ENCODE results near the gene TMEM132C. TPM values are rescaled to one million over a fixed set of nuclear protein-coding genes. Genes with fewer than 3 reads are reported as not detected.

TMEM132C gene
- total RNA-seq, 1 experiment from 2014 or later = not detected

GRCh38 chr12:128609861-128610260 lies 342.9 kb downstream of the TMEM132C start:
- intact Hi-C loops (cut with micrococcal nuclease) = no loop called here
- CTCF ChIA-PET = no interaction called here
- TF ChIP-seq CTCF (IDR thresholded peaks at IDR 0.05; ENCODE audit: unreplicated experiment) = no peak
- Mint-ChIP-seq H3K36me3 (ENCODE audit: insufficient read depth, unreplicated experiment) (no peaks in the 10 kb centered on the region), H3K4me3 (ENCODE audit: unreplicated experiment) (no peak overlapping the region), H3K9me3 (ENCODE audit: unreplicated experiment) (peaks cover 31% of the 10 kb centered on the region), H3K4me1 (ENCODE audit: insufficient read depth, unreplicated experiment) (no peaks in the 10 kb centered on the region), H3K27ac (ENCODE audit: low read depth, unreplicated experiment) (no peak overlapping the region), H3K27me3 (ENCODE audit: insufficient read depth, unreplicated experiment) (no peaks in the 10 kb centered on the region)
- DNase-seq (ENCODE audit: unreplicated experiment) = no peak
- BruUV-seq (replicated peaks) = no TSS peak
- POLR2A ChIA-PET = no interaction called here

GRCh38 chr12:128611736-128612135 lies 344.8 kb downstream of the TMEM132C start:
- no peak for TF ChIP-seq CTCF (IDR thresholded peaks at IDR 0.05; ENCODE audit: unreplicated experiment)
- intact Hi-C loops (cut with micrococcal nuclease) = no loop called here

GRCh38 chr12:128612150-128612850 lies 345.3 kb downstream of the TMEM132C start:
- ChIA-PET CTCF (no interaction called here), POLR2A (no interaction called here)
- DNase-seq (ENCODE audit: unreplicated experiment) = no peak
- Mint-ChIP-seq H3K27me3 (ENCODE audit: insufficient read depth, unreplicated experiment) (no peaks in the 10 kb centered on the region), H3K4me3 (ENCODE audit: unreplicated experiment) (no peak overlapping the region), H3K27ac (ENCODE audit: low read depth, unreplicated experiment) (no peak overlapping the region), H3K4me1 (ENCODE audit: insufficient read depth, unreplicated experiment) (no peaks in the 10 kb centered on the region), H3K9me3 (ENCODE audit: unreplicated experiment) (peaks cover 26% of the 10 kb centered on the region), H3K36me3 (ENCODE audit: insufficient read depth, unreplicated experiment) (no peaks in the 10 kb centered on the region)
- intact Hi-C loops (cut with micrococcal nuclease) = no loop called here
- no peak for TF ChIP-seq CTCF (IDR thresholded peaks at IDR 0.05; ENCODE audit: unreplicated experiment)
- BruUV-seq (replicated peaks) = no TSS peak

More at GRCh38 chr12:128611736-128612135, 344.8 kb downstream of the TMEM132C start:
- Mint-ChIP-seq H3K27ac (ENCODE audit: low read depth, unreplicated experiment) (no peak overlapping the region), H3K36me3 (ENCODE audit: insufficient read depth, unreplicated experiment) (no peaks in the 10 kb centered on the region), H3K4me1 (ENCODE audit: insufficient read depth, unreplicated experiment) (no peaks in the 10 kb centered on the region), H3K27me3 (ENCODE audit: insufficient read depth, unreplicated experiment) (no peaks in the 10 kb centered on the region), H3K9me3 (ENCODE audit: unreplicated experiment) (peaks cover 28% of the 10 kb centered on the region), H3K4me3 (ENCODE audit: unreplicated experiment) (no peak overlapping the region)
- no TSS peak for BruUV-seq (replicated peaks)
- CTCF ChIA-PET = no interaction called here
- POLR2A ChIA-PET = no interaction called here
- no peak for DNase-seq (ENCODE audit: unreplicated experiment)

- no peaks in the 10 kb centered on the region for H3K27me3 Mint-ChIP-seq (ENCODE audit: insufficient read depth, unreplicated experiment)
- no peaks in the 10 kb centered on the region for H3K36me3 Mint-ChIP-seq (ENCODE audit: insufficient read depth, unreplicated experiment)
- H3K4me1 Mint-ChIP-seq (ENCODE audit: insufficient read depth, unreplicated experiment) = no peaks in the 10 kb centered on the region
- no peak overlapping the region for H3K4me3 Mint-ChIP-seq (ENCODE audit: unreplicated experiment)
- intact Hi-C loops (cut with micrococcal nuclease) = no loop called here
- no peak overlapping the region for H3K27ac Mint-ChIP-seq (ENCODE audit: low read depth, unreplicated experiment)
- no peak for DNase-seq (ENCODE audit: unreplicated experiment)
- TF ChIP-seq CTCF (IDR thresholded peaks at IDR 0.05; ENCODE audit: unreplicated experiment) = no peak
- BruUV-seq (replicated peaks) = no TSS peak
- ChIA-PET CTCF (interaction anchor here (0.6 kb wide), 1 partner anchor 82 kb away, joined by 5 read pairs; no protein-coding TSS in a partner anchor), POLR2A (interaction anchor here (0.6 kb wide), 1 partner anchor 170 kb away, joined by 3 read pairs; no protein-coding TSS in a partner anchor)
- peaks cover 25% of the 10 kb centered on the region for H3K9me3 Mint-ChIP-seq (ENCODE audit: unreplicated experiment)
Measured at GRCh38 chr12:128613837-128614590, 347.0 kb downstream of the TMEM132C start.
